Measurements from ENCODE around the gene PCBP3. TPM values are rescaled to one million over a fixed set of nuclear protein-coding genes. Genes with fewer than 3 reads are reported as not detected.
A peak's percentile ranks its signal among the peaks of the same experiment; 100 is the strongest.

The PCBP3 gene
- total and polyA plus RNA-seq, 10 of the 15 experiments (the other 5 are each of a cell fraction or from before 2014, with no cell fraction given), result 0.09 to 1.3 (median 0.46) TPM; not detected in 3

- TF ChIP-seq RBBP5 (conservative IDR thresholded peaks at IDR 0.05) (no peak), DPF2 (IDR thresholded peaks at IDR 0.05) (peak; percentile 54; the same call in 1 of the 2 replicates), SPI1 (IDR thresholded peaks at IDR 0.05; ENCODE audit: borderline replicate concordance, insufficient read depth, low read depth, low read length) (0 out of 2 replicates have a peak, but pooled peaks have one; percentile 2), IKZF2 (IDR thresholded peaks at IDR 0.05) (peak; percentile 17 to 36; a peak in 2 of 4 replicates), NKRF (conservative IDR thresholded peaks at IDR 0.05) (0 out of 2 replicates have a peak, but pooled peaks have one; percentile 30), ZNF687 (IDR thresholded peaks at IDR 0.05) (peak; percentile 57), GABPA (IDR thresholded peaks at IDR 0.05; ENCODE audit: low read depth) (no peak), ZNF384 (IDR thresholded peaks at IDR 0.05; ENCODE audit: borderline replicate concordance, low read depth, low read length) (peak; percentile 58; the same call in 1 of the 2 replicates), RELA (IDR thresholded peaks at IDR 0.05; ENCODE audit: borderline replicate concordance, partially characterized antibody) (peak; percentile 14), RAD21 (IDR thresholded peaks at IDR 0.05; ENCODE audit: insufficient read depth, low read depth, low read length) (no peak), YY1 (IDR thresholded peaks at IDR 0.05; ENCODE audit: low read depth, low read length) (no peak), SMC3 (IDR thresholded peaks at IDR 0.05; ENCODE audit: borderline replicate concordance, low read length) (peak; percentile 12; the same call in 1 of the 2 replicates), PKNOX1 (IDR thresholded peaks at IDR 0.05) (peak; percentile 60; the same call in 1 of the 2 replicates), CREM (IDR thresholded peaks at IDR 0.05; ENCODE audit: low read depth) (no peak), STAT3 (IDR thresholded peaks at IDR 0.05; ENCODE audit: low read depth, low read length) (no peak), EP300 (IDR thresholded peaks at IDR 0.05; ENCODE audit: borderline replicate concordance in 1 of 2, control insufficient read depth in 1 of 2, low read depth in 2 of 2, low read length in 2 of 2) (peak in 1 of 2 experiments; percentile 21; a peak in 1 of 4 replicates), PAX5 (IDR thresholded peaks at IDR 0.05; ENCODE audit: borderline replicate concordance, low read depth, low read length) (no peak)
- TF ChIP-seq, protein P1, sequence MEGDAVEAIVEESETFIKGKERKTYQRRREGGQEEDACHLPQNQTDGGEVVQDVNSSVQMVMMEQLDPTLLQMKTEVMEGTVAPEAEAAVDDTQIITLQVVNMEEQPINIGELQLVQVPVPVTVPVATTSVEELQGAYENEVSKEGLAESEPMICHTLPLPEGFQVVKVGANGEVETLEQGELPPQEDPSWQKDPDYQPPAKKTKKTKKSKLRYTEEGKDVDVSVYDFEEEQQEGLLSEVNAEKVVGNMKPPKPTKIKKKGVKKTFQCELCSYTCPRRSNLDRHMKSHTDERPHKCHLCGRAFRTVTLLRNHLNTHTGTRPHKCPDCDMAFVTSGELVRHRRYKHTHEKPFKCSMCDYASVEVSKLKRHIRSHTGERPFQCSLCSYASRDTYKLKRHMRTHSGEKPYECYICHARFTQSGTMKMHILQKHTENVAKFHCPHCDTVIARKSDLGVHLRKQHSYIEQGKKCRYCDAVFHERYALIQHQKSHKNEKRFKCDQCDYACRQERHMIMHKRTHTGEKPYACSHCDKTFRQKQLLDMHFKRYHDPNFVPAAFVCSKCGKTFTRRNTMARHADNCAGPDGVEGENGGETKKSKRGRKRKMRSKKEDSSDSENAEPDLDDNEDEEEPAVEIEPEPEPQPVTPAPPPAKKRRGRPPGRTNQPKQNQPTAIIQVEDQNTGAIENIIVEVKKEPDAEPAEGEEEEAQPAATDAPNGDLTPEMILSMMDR (IDR thresholded peaks at IDR 0.05 in 2 of 3, conservative IDR thresholded peaks at IDR 0.05 in 1 of 3; ENCODE audit: control insufficient read depth in 2 of 3, extremely low read depth in 1 of 3, insufficient read depth in 1 of 3, low read depth in 3 of 3, low read length in 3 of 3), result peak; percentile 12 to 53 (median 22); a peak in 3 of 6 replicates
- TF ChIP-seq, protein P2, sequence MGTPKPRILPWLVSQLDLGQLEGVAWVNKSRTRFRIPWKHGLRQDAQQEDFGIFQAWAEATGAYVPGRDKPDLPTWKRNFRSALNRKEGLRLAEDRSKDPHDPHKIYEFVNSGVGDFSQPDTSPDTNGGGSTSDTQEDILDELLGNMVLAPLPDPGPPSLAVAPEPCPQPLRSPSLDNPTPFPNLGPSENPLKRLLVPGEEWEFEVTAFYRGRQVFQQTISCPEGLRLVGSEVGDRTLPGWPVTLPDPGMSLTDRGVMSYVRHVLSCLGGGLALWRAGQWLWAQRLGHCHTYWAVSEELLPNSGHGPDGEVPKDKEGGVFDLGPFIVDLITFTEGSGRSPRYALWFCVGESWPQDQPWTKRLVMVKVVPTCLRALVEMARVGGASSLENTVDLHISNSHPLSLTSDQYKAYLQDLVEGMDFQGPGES (IDR thresholded peaks at IDR 0.05), result no peak
These were observed 2.5 kb upstream of the PCBP3 start (continued) for GRCh38 chr21:45640888-45641479.

All from GM12878 (cell line).